Cerebellar cortex (tissue), 1 donor: ENCODE results near the gene ZNF879.

Experiments used
- DNase-seq: peaks from one replicate; pipeline ENCODE4 v3.0.0-alpha.2; 2015; ENCODE audit warnings: low spot score

Gene ZNF879

DNA sequence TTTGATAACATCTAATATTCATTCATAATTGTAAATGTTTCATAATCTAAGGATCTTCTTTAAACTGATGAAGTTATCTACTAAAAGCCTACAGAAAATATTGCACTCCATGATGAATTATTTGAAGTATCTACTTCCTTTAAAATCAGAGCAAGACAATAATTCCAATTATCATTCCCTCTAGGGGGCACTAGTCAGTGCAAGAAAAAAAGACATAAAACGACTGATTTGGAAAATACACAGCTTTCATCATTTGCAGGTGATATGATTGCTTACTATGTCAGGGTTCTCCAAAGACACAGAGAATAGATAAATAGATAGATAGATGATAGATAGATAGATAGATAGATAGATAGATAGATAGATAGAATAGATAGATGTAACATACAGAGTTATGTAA lies 14.9 kb upstream of the ZNF879 start:
- DNase-seq, result no peak

DNA sequence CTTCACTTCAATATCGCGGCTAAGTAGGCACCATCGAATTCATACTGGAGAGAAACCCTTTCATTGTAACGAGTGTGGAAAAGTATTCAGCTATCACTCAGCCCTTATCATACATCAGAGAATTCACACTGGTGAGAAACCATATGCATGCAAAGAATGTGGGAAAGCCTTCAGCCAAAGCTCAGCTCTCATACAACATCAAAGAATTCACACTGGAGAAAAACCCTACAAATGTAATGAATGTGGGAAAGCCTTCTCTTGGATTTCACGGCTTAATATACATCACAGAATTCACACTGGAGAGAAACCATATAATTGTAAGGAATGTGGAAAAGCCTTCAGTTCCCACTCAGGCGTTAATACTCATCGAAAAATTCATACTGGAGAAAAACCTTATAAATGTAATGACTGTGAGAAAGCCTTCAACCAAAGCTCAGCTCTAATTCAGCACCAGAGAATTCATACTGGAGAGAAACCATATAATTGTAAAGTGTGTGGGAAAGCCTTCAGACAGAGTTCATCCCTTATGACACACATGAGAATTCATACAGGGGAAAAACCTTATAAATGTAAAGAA lies 9.5 kb downstream of the ZNF879 start:
- DNase-seq, result no peak

DNA sequence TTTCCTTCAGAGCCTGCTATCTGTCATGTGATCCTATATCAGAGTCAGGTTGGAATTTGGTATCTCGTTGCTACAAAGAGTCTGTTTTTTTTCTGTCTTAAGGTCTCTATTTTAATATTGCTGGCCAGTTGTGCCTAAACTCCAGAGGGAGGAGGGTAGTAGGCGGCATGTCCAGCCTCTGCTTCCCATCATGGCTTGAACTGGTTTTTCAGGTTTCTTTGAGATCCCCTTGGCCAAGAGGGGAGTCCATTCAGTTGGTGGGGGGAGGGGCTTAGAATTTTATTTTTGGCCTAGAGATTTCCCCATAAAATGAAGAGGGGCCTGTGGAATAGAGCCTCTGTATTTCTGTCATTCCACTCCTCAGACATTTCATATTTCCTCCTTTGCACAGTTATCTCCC lies 21.2 kb downstream of the ZNF879 start:
- DNase-seq, result no peak

DNA sequence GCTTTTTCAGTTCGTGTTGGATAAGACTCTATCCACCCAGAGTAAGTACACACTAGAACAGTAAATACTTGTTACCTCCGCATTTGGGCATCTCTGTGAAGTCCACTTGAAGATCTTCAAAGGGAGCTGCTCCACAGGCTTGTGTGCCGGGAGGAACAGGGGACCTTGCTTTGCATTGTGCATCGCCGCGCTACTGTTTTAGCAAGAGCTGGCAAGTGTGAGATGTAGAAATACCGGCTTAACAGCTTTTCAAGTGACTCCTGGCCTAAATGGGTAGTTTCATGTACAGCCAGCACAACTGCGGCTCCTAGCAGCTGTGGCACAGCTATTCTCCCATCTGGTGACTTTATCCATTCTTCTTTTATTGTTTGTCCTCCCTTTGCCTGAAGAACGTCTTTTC lies 28.2 kb downstream of the ZNF879 start:
- DNase-seq, result no peak

DNA sequence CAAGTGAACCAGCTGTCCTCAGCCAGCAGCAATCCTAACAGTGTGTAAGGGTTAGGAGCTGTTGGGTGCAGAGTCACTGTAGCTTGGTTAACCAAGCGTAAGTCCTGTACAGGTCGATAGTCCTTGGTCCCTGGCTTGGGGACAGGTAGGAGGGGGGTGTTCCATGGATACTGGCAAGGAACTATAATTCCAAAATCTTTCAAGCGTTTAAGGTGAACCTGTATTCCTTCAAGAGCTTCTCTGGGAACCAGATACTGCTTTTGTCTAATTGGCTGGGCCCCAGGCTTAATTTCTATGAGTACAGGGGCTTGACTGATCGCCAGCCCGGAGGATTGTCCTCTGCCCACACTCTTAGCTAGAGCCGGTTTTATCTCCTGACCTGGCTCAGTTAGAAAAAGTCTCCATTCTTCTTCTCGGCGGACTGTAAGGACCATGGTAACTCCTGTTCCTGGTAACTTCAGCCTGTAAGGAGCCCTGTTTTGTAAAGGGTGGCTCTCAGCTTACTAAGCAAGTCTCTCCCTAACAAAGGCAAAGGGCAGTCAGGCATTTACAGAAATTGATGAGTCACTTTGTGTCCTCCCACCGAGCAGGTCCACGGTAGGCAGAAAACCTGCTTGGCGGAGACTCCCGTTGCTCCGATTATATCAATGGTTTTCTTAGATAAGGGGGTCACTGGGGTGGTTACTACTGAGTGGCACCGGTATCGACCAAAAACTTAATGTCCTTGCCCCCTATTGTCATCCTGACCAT lies 30.6 kb downstream of the ZNF879 start:
- DNase-seq, result no peak

DNA sequence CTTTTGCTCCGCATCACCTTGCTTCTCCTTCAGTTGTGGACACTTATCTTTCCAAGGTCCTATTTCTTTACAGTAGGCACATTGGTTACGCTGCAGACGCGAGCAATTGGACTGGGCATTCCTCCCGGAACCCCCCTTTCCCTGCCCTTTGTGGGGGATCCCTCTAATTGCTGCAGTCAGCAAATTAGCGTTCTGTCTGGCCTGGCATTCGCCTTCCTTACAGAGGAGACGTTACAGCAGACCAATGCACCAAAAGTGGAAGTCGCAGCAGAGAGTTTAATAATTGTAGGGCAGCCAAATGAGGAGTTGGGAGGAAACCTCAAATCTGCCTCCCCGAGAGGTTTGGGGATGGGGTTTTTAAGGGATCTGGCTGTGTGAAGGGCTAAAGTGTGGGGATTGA lies 31.3 kb downstream of the ZNF879 start:
- DNase-seq, result no peak

DNA sequence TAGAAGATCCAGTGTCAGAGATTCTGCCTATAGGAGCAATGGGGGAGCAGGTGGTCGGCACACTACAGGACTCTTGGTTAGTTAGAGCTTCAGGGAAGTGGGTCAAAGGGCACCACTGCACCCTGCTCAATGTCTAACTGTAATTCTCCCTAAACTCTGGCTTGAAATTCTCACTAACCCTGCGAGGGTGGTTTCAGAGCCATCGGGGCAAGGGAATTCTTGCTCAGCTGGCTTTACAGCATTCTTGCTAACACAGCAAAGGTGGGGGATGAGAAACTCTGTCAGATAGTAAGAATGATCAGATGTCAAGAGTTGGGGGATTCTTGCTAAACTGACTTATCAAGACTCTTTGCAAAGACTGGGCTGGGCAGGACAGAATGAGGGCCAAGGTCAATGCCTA lies 31.8 kb downstream of the ZNF879 start:
- no peak for DNase-seq

DNA sequence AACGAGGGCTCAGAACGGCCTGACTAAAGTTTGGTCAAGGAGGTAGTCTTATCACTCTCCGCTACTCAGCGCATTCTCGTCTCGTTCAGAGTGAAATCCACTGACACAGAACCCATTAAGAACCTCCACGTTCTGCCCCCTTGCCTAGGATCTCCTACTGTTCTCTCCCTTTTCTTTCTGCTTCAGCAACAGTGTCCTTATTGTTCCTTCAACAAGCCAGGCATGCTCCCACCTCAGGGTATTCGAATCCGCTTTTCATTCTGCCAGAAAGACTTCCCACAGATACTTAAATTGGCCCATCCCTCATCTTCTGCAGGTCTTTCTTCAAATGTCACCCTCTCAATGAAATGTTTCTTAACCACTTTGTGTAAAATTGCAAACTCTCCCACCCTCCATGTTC lies 32.2 kb downstream of the ZNF879 start:
- DNase-seq, result no peak

DNA sequence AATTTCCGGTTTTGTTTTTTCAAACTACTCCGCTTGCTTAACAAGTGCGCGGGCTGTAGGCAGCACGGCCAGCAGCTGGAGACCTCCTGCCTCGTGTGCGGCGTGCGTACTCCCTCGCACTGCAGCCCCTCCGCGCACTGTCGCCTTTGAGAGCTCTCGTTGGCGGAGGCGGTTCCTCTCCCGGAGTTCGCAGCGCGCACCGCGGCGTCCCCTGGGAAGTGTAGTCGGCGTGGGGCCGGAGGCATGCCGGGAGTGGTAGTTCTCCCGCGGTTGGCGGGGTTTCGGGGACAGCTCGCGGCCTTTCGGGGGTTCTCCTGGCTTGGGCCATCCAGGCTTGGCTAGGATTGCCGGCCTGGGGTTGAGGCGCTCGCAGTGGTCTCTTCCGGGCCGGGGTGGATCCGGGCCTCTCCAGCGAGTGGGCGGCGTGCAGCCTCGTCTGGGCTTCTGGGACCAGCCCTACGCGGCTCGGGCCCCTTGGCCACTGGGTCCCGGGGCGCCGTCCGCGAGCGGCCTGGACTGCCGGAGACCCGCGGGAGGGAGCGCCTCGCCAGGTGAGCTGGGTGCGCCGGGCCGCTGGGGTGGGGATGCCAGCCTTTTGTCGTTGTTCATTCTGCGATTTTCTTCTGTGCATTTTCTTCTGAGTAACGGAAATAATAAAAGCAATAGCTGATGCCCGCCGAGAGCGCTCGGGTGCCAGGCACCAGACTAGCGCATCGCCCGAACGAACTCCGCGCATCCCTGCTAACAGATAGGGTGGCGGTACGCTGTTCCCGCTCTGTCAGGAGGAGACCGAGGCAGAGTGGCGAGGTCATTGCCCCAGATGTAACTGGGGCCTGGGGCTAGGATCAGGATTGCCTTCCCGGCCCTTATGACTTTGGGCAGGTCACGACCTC lies 36.8 kb downstream of the ZNF879 start, which contains the start of gene ZNF354C:
ZNF354C (plus strand) TSS at position 258 of the 893 bp plus-strand sequence. CDS start 1,696 bp downstream, outside the sequence.
- peak; percentile 84 for DNase-seq

DNA sequence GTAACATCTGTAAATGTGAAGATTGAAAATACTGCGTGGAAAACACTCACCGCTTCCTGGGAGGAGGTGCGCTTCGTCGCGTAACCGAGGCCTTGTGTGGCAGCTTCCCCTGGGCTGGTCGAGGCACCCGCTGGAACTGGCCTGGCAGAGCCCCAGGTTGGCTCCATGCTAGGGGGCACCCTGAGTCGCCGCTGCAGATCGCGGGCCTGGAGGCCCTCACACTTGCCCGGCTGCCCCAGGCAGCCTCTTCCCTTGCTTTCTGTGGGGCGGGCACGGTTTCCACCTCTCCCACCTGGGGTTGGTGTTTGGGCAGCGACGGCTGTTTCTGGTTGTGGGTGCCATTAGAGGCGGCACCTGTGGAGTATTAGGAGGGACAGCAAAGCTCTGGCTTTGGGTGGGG lies 37.4 kb downstream of the ZNF879 start:
- no peak for DNase-seq

DNA sequence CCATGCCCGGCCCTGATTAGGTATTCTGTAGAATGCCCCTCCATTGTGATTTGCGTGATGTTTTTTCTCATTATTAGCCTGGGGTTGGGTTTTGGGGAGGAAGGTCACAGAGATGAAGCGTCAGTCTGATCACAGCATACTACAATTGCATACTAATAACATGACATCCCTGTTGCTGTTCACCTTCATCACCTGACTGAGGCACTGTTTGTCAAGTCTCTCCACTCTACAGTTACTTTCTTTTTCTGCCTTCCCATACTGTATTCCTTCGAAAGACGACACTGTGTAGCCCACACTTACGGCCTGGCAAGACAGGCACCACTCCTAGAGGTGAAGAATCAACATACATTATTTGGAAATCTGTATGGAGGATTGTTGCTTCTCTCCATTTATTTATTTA lies 42.1 kb downstream of the ZNF879 start:
- DNase-seq, result no peak

DNA sequence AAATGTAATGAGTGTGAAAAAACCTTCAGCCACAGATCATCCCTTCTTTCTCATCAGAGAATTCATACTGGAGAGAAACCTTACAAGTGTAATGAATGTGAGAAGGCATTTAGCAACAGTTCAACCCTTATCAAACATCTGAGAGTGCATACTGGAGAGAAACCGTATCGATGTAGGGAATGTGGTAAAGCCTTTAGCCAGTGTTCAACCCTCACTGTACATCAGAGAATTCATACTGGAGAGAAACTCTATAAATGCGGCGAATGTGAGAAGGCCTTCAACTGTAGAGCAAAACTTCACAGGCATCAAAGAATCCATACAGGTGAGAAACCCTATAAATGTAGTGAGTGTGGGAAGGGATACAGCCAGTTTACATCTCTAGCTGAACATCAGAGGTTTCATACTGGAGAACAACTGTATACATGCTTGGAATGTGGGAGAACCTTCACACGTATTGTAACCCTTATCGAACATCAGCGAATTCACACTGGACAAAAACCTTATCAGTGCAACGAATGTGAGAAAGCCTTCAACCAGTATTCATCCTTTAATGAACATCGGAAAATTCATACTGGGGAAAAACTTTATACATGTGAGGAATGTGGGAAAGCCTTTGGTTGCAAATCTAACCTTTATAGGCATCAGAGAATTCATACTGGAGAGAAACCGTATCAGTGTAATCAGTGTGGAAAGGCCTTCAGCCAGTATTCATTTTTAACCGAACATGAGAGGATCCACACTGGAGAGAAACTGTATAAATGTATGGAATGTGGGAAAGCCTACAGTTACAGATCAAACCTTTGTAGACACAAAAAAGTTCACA lies 55.8 kb downstream of the ZNF879 start:
- no peak for DNase-seq

DNA sequence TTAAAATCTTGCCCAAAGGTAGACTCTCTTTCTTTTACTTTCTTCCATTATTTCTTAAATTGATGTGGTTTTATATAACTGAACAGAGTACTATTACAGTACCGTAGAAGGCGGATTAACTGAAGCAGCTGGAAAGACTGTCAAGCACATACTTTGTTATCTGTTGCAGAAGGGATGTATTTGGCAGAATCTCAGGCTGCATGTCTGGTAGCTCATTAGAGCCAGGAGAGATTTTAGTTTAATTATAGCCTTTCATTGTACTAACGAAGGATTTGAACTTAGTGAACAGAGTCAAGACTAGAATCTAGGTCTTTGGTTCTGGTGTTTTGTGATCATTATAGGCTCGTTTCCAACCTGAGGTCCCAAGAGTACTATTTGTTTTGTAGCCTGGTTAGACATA lies 57.1 kb downstream of the ZNF879 start:
- DNase-seq, result no peak
